22Rv1 (cell line): Measurements from ENCODE around the gene PGAP6.

ENCODE experiments used
- CTCF ChIP-seq: fragments of 450-650 bp; IDR thresholded peaks from 2 replicates; pipeline ENCODE4 v1.5.1; 2017; ENCODE audit warnings: mild to moderate bottlenecking
- ZFX ChIP-seq: fragments of 450-650 bp; IDR thresholded peaks from 2 replicates; pipeline ENCODE4 v1.6.1; 2017; ENCODE audit warnings: antibody characterized with exemption, borderline replicate concordance

- TF ChIP-seq CTCF, result no peak
- TF ChIP-seq ZFX, result no peak
These were observed 42.4 kb upstream of the PGAP6 start for GRCh38 chr16:424033-424622.
